SK-N-SH (cell line): ENCODE measurements around the gene CTCF. TPM values are rescaled to one million over a fixed set of nuclear protein-coding genes. Genes with fewer than 3 reads are reported as not detected.

ENCODE experiments used
- CTCF ChIA-PET: fragments of 300-600, 350-600 bp; formaldehyde crosslinking; extraction: SDS; loops from one replicate; lab custom pipeline; 2021; lab: Yijun Ruan, JAX
- POLR2A ChIA-PET: fragments of 350-600 bp; sonication (Branson Sonifier 250); formaldehyde crosslinking; extraction: SDS; loops from one replicate; lab custom pipeline; 2020; ENCODE audit warnings: antibody characterized with exemption, inconsistent platforms; lab: Yijun Ruan, JAX
- DNase-seq: peaks from one replicate; pipeline ENCODE4 v3.0.0; 2012
- H2AFZ ChIP-seq: fragments of 200-600 bp; sonication (generic); 2 replicates; pipeline ENCODE4 v1.8.1; 2016; ENCODE audit warnings: antibody characterized with exemption, mild to moderate bottlenecking, low read depth
- H3F3A ChIP-seq: fragments of 200-600 bp; sonication (generic); replicated peaks from 2 replicates; pipeline ENCODE3; 2016; ENCODE audit warnings: antibody characterized with exemption, mild to moderate bottlenecking; ENCODE audit not compliant: insufficient read depth
- H3K27ac ChIP-seq, 2 experiments: fragments of 200-500 bp in 1 of 2; fragments of 200-600 bp in 1 of 2; sonication (Bioruptor generic) in 1 of 2; sonication (generic), shearing (Covaris generic) in 1 of 2; 2 replicates each; pipeline versions ENCODE4 v1.5.1 to v1.6.1; 2014 to 2016; ENCODE audit warnings: low read depth in 2 of 2, inconsistent platforms in 1 of 2, low read length in 1 of 2, mild to moderate bottlenecking in 1 of 2, mixed read lengths in 1 of 2
- H3K27me3 ChIP-seq: fragments of 200-600 bp; sonication (generic), shearing (Covaris generic); 2 replicates; pipeline ENCODE4 v1.6.1; 2016; ENCODE audit warnings: mixed run types; ENCODE audit not compliant: insufficient read depth
- H3K36me3 ChIP-seq, 2 experiments: fragments of 200-500 bp in 1 of 2; fragments of 200-600 bp in 1 of 2; sonication (Bioruptor generic) in 1 of 2; sonication (generic) in 1 of 2; replicated peaks in 1 of 2; 2 replicates each; pipeline versions ENCODE3 to v1.5.1; 2014 to 2016; ENCODE audit warnings: low read length in 1 of 2, mild to moderate bottlenecking in 1 of 2; ENCODE audit not compliant: insufficient read depth in 2 of 2, control insufficient read depth in 1 of 2
- H3K4me1 ChIP-seq, 2 experiments: fragments of 200-500 bp in 1 of 2; fragments of 200-600 bp in 1 of 2; sonication (Bioruptor generic) in 1 of 2; sonication (generic), shearing (Covaris generic) in 1 of 2; 2 replicates each; pipeline versions ENCODE4 v1.5.1 to v1.6.1; 2014 to 2016; ENCODE audit warnings: low read depth in 1 of 2, low read length in 1 of 2, mixed run types in 1 of 2; ENCODE audit not compliant: insufficient read depth in 2 of 2, control insufficient read depth in 1 of 2
- H3K4me2 ChIP-seq: fragments of 200-600 bp; sonication (generic), shearing (Covaris generic); 2 replicates; pipeline ENCODE4 v1.6.1; 2017; ENCODE audit warnings: mixed run types
- H3K4me3 ChIP-seq, 2 experiments: fragments of 200-500 bp in 1 of 2; fragments of 200-600 bp in 1 of 2; sonication (Bioruptor generic) in 1 of 2; sonication (generic), shearing (Covaris generic) in 1 of 2; 2 replicates each; pipeline versions ENCODE4 v1.5.1 to v1.8.1; 2014 to 2016; ENCODE audit warnings: low read depth in 2 of 2, inconsistent platforms in 1 of 2, low read length in 1 of 2, mild to moderate bottlenecking in 1 of 2, mixed read lengths in 1 of 2, moderate library complexity in 1 of 2
- H3K79me2 ChIP-seq: fragments of 200-600 bp; sonication (generic); 2 replicates; pipeline ENCODE4 v1.8.1; 2017; ENCODE audit warnings: mild to moderate bottlenecking; ENCODE audit not compliant: insufficient read depth
- H3K9ac ChIP-seq: fragments of 200-600 bp; sonication (generic); 2 replicates; pipeline ENCODE4 v1.6.1; 2017; ENCODE audit warnings: mixed run types
- H3K9me2 ChIP-seq: fragments of 200-600 bp; sonication (generic); 2 replicates; pipeline ENCODE4 v1.6.1; 2017; ENCODE audit warnings: mixed run types
- H3K9me3 ChIP-seq: fragments of 200-600 bp; sonication (generic); 2 replicates; pipeline ENCODE4 v1.6.1; 2017; ENCODE audit warnings: mixed run types, mild to moderate bottlenecking, moderate library complexity
- H4K20me1 ChIP-seq: fragments of 200-600 bp; sonication (generic); 2 replicates; pipeline ENCODE4 v1.6.1; 2017; ENCODE audit warnings: mild to moderate bottlenecking, mixed run types; ENCODE audit not compliant: insufficient read depth
- CTCF ChIP-seq: fragments of 200-600 bp; sonication (generic); IDR thresholded peaks from 2 replicates; pipeline ENCODE4 v1.6.1; 2017; ENCODE audit warnings: antibody characterized with exemption, mild to moderate bottlenecking, moderate library complexity
- ELF1 ChIP-seq: IDR thresholded peaks from 2 replicates; pipeline ENCODE4 v1.4.0; 2012
- FOXJ3 ChIP-seq: sonication (generic); formaldehyde crosslinking; IDR thresholded peaks from 2 replicates; pipeline ENCODE4 v1.5.1; 2020; ENCODE audit warnings: mild to moderate bottlenecking, missing genetic modification reagents
- GABPA ChIP-seq: IDR thresholded peaks from 2 replicates; pipeline ENCODE4 v1.4.0; 2012; ENCODE audit warnings: low read depth, mild to moderate bottlenecking
- MXI1 ChIP-seq: IDR thresholded peaks from 2 replicates; pipeline ENCODE4 v1.6.1; 2012; ENCODE audit warnings: mild to moderate bottlenecking, low read depth, low read length, improper control_type of control experiment
- NFIC ChIP-seq: IDR thresholded peaks from 2 replicates; pipeline ENCODE4 v1.4.0; 2012; ENCODE audit warnings: borderline replicate concordance
- NRF1 ChIP-seq: IDR thresholded peaks from 2 replicates; pipeline ENCODE4 v1.6.1; 2012; ENCODE audit warnings: low read depth, mild to moderate bottlenecking, low read length
- TAF1 ChIP-seq: IDR thresholded peaks from 2 replicates; pipeline ENCODE4 v1.6.1; 2012; ENCODE audit warnings: low read depth, mild to moderate bottlenecking, low read length, moderate library complexity, borderline replicate concordance
- TEAD4 ChIP-seq: IDR thresholded peaks from 2 replicates; pipeline ENCODE4 v1.4.0; 2012; ENCODE audit warnings: mild to moderate bottlenecking, borderline replicate concordance; ENCODE audit not compliant: insufficient read depth
- WGBS: methylation state at CpG from one replicate; pipeline ENCODE4 v1.1.6; 2017; ENCODE audit warnings: low lambda C conversion rate; 5-methylcytosine and 5-hydroxymethylcytosine counted together
- polyA plus RNA-seq, 3 experiments: library from polyadenylated mRNA; depleted of rRNA; stranded (reverse); fragments of >200 nt; gene quantifications; 2 replicates each; pipeline ENCODE4 v1.2.3, GENCODE V29; 2012
- TF ChIP-seq, protein P1 (sequence below): IDR thresholded peaks from 2 replicates; pipeline ENCODE4 v1.4.0; 2012; ENCODE audit warnings: low read depth
- TF ChIP-seq, protein P2 (sequence below): IDR thresholded peaks from 2 replicates; pipeline ENCODE4 v1.4.0; 2012; ENCODE audit warnings: low read depth, borderline replicate concordance

CTCF gene
- polyA plus RNA-seq, 1 of the 3 experiments (the other 2 are of a cell fraction) = 19.6 TPM

DNA sequence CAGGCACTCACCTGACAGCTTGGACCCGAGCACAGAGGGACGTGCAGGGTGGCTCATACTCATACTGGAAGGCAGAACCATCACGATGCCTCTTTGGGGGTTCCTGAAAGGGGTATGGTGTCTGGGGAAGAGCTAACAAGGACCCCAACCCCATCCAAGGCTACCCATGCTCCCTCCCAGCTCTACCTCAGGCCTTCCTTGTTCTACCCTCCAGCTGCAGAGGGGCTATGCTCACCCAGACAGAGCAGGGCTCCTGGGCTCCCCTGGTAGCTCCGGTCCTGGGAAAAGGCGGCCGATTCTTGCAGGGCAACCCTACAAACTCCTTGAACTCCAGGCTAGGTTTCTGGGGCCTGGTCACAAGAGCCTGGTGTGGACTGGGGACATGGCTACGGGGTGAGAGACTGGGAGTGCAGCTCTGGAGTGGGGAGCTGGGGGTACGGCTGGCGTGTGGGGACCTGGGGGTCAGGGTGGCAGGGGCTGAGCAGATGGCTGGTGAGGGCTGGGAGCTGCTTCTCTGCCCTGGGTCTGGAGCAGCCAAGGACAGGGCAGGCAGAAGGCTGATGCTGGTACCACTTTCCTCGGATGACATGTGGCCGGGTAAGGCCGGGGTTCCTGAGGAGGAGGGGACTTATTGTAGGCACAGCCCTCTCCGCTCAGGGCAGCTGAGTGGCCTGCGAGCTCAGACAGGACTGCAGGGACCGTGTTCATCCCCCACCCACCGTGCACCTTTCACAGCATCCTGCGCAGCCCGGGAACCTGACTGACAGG, 95.6 kb downstream of the CTCF start:
- Histone ChIP-seq H3K27me3 (no peaks in the 10 kb centered on the region), H3K9ac (no peak overlapping the region), H3K27ac (no peak overlapping the region), H3F3A (peaks cover 15% of the 10 kb centered on the region), H3K36me3 (peaks cover 0 to 18% of the 10 kb centered on the region in 2 experiments), H3K9me2 (no peaks in the 10 kb centered on the region), H3K4me3 (no peak overlapping the region), H3K4me1 (peaks cover 0 to 30% of the 10 kb centered on the region in 2 experiments; a peak in 1 of 4 replicates), H3K4me2 (no peak overlapping the region), H3K79me2 (peaks cover 17% of the 10 kb centered on the region), H4K20me1 (0 out of 2 replicates have a peak, but pooled peaks cover 3% of the 10 kb centered on the region), H3K9me3 (no peaks in the 10 kb centered on the region), H2AFZ (no peak overlapping the region)
- TF ChIP-seq, protein P1, sequence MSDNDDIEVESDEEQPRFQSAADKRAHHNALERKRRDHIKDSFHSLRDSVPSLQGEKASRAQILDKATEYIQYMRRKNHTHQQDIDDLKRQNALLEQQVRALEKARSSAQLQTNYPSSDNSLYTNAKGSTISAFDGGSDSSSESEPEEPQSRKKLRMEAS = no peak
- no peak for TF ChIP-seq ELF1
- TF ChIP-seq NFIC = no peak
- TF ChIP-seq MXI1 = no peak
- no peak for TF ChIP-seq TAF1
- TF ChIP-seq, protein P2, sequence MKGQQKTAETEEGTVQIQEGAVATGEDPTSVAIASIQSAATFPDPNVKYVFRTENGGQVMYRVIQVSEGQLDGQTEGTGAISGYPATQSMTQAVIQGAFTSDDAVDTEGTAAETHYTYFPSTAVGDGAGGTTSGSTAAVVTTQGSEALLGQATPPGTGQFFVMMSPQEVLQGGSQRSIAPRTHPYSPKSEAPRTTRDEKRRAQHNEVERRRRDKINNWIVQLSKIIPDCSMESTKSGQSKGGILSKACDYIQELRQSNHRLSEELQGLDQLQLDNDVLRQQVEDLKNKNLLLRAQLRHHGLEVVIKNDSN = no peak
- no peak for TF ChIP-seq CTCF
- no peak for TF ChIP-seq FOXJ3 (CRISPR knock-in tag)
- TF ChIP-seq TEAD4 = no peak
- DNase-seq = no peak
- CTCF ChIA-PET = interaction anchor here (0.9 to 18.3 kb wide), 10 partner anchors 10 to 164 kb away, joined by 3 to 246 read pairs (median 7); partner anchors contain the start of genes CARMIL2 and CTCF
- POLR2A ChIA-PET = no interaction called here
- WGBS = 92% methylated on average over 12 of the region's 18 CpGs

DNA sequence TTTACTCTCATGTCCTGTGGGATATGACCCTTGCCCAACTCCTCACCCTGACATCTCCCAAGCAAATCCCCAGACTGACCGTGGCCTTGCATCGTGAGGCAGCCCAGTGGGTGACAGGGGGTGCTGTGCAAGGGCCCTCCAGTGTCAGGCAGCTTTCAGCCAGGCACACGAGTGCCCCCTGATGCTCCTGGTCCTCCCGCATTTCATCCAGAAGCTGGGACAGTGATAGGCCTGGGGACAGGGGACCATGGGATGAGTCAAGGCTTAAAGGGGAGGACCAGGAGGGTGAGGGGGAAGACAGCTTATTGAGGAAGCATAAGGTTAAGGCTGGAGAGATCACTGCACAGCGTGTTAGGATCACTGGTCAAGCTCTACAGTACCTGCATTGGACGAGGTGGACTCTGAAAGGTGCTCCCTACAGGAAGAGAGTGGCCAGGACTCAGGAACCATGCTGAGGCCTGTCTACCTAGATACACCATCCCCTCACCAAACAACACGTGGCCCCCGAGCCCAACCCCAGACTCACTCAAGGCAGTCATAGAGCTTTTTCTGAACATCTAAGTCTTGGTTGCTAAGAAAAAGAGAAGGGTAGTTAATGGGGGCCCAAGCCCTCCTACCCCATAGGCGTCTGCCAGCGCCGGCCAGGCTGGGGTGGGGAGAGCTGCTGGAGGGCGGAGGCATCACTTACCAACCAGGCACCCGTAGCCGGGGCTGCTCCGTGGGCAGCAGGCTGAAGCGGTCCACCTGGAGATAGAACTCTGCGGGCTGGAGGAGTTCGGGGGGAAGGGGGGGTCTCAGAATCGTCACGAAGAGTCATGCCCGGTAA, 96.7 kb downstream of the CTCF start:
- Histone ChIP-seq H3K27ac (peak overlapping the region in 1 of 2 experiments; percentile 16; a peak in 2 of 4 replicates), H3K79me2 (peaks cover 17% of the 10 kb centered on the region), H2AFZ (peak overlapping the region; percentile 81; the same call in 1 of the 2 replicates), H3K27me3 (no peaks in the 10 kb centered on the region), H3K9ac (peak overlapping the region; percentile 82), H3K4me2 (peak overlapping the region; percentile 93), H3K4me1 (peaks cover 0 to 27% of the 10 kb centered on the region in 2 experiments; a peak in 1 of 4 replicates), H3K4me3 (peak overlapping the region; percentile 87 to 97), H3F3A (peaks cover 15% of the 10 kb centered on the region), H4K20me1 (0 out of 2 replicates have a peak, but pooled peaks cover 3% of the 10 kb centered on the region), H3K36me3 (peaks cover 0 to 26% of the 10 kb centered on the region in 2 experiments), H3K9me2 (no peaks in the 10 kb centered on the region), H3K9me3 (no peaks in the 10 kb centered on the region)
- 60% methylated on average over 11 of the region's 21 CpGs for WGBS
- CTCF ChIA-PET = interaction anchor here (0.6 to 18.3 kb wide), 12 partner anchors 9 to 165 kb away, joined by 3 to 246 read pairs (median 7); partner anchors contain the start of genes CARMIL2 and CTCF
- POLR2A ChIA-PET = interaction anchor here (1.4 kb wide), 1 partner anchor 12 kb away, joined by 6 read pairs; no protein-coding TSS in a partner anchor
- no peak for TF ChIP-seq NRF1
- no peak for TF ChIP-seq GABPA
- no peak for DNase-seq
